VCaP (cell line): ENCODE results near the gene ROR2.

Experiments used
- H3K27ac ChIP-seq: fragments of 450-650 bp; 2 replicates; pipeline ENCODE4 v1.5.1; 2017
- CTCF ChIP-seq: fragments of 450-650 bp; conservative IDR thresholded peaks from 2 replicates; pipeline ENCODE4 v1.5.1; 2017; ENCODE audit warnings: mild to moderate bottlenecking, moderate library complexity

Gene ROR2

GRCh38 chr9:91930475-91930874 is 19.6 kb downstream of the ROR2 start:
- TF ChIP-seq CTCF: no peak
- H3K27ac ChIP-seq: no peak overlapping the region

- no peak for TF ChIP-seq CTCF
- H3K27ac ChIP-seq: no peak overlapping the region
These were observed 20.7 kb downstream of the ROR2 start for GRCh38 chr9:91929331-91929730.

- H3K27ac ChIP-seq: no peak overlapping the region
- TF ChIP-seq CTCF: no peak
These were observed 22.0 kb downstream of the ROR2 start for GRCh38 chr9:91927922-91928510.

DNA sequence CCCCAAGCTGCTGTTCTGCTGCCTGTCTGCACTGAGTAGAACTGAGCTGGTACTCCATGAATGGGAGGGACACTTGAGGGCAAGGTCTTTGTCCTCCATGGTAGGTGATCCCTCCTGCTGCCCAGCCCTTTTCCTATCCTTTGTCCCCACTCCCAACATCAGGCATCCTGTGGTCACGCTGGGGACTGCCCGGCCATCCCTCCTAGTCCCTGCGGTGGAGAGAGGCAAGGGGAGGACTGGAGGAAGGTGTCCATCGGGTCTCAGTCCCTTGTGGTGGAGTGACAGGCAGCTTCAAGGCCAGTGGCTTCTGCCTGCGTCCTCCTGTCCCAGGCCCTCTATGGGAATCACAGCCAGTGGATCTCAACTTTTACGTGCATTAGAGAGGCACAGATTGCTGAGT is 25.9 kb downstream of the ROR2 start:
- TF ChIP-seq CTCF: no peak
- no peak overlapping the region for H3K27ac ChIP-seq

- no peak overlapping the region for H3K27ac ChIP-seq
- TF ChIP-seq CTCF: no peak
These were observed 26.9 kb downstream of the ROR2 start for GRCh38 chr9:91923145-91923544.

- H3K27ac ChIP-seq: no peak overlapping the region
- TF ChIP-seq CTCF: no peak
These were observed 28.7 kb downstream of the ROR2 start for GRCh38 chr9:91921371-91921770.

- no peak for TF ChIP-seq CTCF
- H3K27ac ChIP-seq: no peak overlapping the region
These were observed 29.2 kb downstream of the ROR2 start for GRCh38 chr9:91920630-91921350.
